BE2C (cell line): Measurements from ENCODE around the gene RECK.

Experiments
- DNase-seq: peaks from one replicate; pipeline ENCODE4 v3.0.0-alpha.2; 2020
- H3K27me3 ChIP-seq: fragments of 250-450 bp; sonication (Bioruptor Pico); 2 replicates; pipeline ENCODE4 v1.5.1; 2020; ENCODE audit warnings: mild to moderate bottlenecking
- H3K36me3 ChIP-seq: fragments of 250-450 bp; sonication (Bioruptor Pico); 2 replicates; pipeline ENCODE4 v1.5.1; 2020; ENCODE audit warnings: mild to moderate bottlenecking
- H3K4me1 ChIP-seq: fragments of 250-450 bp; sonication (Bioruptor Pico); 2 replicates; pipeline ENCODE4 v1.5.1; 2020
- H3K4me3 ChIP-seq: 2 replicates; pipeline ENCODE4 v1.5.1; 2011; ENCODE audit warnings: low read depth, low read length
- H3K9me3 ChIP-seq: fragments of 250-450 bp; sonication (Bioruptor Pico); 2 replicates; pipeline ENCODE4 v1.5.1; 2020
- TF ChIP-seq, protein P1 (sequence below): IDR thresholded peaks from 2 replicates; pipeline ENCODE4 v1.5.1; 2012; ENCODE audit warnings: mild to moderate bottlenecking, low read depth, low read length

RECK gene

DNA sequence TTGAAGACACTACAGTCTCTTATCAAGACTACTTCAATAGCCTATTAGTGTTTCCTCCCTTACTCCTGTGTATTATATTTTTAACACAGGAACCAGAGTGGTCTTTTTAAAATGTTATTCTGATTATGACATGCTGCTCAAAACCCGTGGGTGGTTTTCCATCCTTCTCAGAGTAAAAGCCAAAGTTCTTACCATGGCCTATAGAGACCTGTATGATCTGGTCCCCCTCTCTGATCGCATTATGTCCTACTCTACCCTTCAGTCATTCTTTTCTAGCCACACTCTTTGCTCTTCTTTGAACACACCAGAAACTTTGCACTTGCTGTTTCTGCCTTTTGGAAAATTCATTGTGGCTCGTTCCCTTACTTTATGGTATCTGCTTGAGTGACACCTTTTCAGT, 13.8 kb downstream of the RECK start:
- no peaks in the 10 kb centered on the region for H3K27me3 ChIP-seq
- no peak overlapping the region for H3K4me3 ChIP-seq

DNA sequence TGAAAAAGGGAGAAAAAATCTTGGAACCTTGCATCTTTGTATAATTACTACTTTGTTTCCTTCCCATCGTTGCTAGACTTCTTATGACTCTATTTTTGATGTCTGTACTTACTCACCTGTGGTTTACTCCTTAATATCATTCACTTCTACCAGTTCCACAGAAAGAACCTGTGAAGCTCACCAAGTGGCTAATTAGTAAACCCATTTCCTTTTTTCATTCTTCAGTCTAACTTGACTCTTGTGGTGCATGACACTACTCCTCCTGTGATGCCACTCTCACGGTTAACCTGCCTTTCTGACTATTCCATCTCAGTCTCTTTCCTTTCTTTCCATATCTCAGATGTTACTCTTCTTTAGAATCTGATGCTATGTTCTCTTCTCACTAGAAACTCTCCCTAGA, 14.6 kb downstream of the RECK start:
- no peaks in the 10 kb centered on the region; the same call in none of the 2 replicates for H3K4me1 ChIP-seq
- H3K36me3 ChIP-seq, result no peaks in the 10 kb centered on the region; the same call in 1 of the 2 replicates
- no peaks in the 10 kb centered on the region for H3K9me3 ChIP-seq
- no peak for DNase-seq
- H3K4me3 ChIP-seq, result no peak overlapping the region
- TF ChIP-seq, protein P1, sequence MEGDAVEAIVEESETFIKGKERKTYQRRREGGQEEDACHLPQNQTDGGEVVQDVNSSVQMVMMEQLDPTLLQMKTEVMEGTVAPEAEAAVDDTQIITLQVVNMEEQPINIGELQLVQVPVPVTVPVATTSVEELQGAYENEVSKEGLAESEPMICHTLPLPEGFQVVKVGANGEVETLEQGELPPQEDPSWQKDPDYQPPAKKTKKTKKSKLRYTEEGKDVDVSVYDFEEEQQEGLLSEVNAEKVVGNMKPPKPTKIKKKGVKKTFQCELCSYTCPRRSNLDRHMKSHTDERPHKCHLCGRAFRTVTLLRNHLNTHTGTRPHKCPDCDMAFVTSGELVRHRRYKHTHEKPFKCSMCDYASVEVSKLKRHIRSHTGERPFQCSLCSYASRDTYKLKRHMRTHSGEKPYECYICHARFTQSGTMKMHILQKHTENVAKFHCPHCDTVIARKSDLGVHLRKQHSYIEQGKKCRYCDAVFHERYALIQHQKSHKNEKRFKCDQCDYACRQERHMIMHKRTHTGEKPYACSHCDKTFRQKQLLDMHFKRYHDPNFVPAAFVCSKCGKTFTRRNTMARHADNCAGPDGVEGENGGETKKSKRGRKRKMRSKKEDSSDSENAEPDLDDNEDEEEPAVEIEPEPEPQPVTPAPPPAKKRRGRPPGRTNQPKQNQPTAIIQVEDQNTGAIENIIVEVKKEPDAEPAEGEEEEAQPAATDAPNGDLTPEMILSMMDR, result no peak
- no peaks in the 10 kb centered on the region for H3K27me3 ChIP-seq

More for the DNA sequence above, 13.8 kb downstream of the RECK start:
- TF ChIP-seq, protein P1, result no peak
- H3K4me1 ChIP-seq, result peaks cover 5% of the 10 kb centered on the region
- H3K9me3 ChIP-seq, result no peaks in the 10 kb centered on the region
- H3K36me3 ChIP-seq, result no peaks in the 10 kb centered on the region
- no peak for DNase-seq

DNA sequence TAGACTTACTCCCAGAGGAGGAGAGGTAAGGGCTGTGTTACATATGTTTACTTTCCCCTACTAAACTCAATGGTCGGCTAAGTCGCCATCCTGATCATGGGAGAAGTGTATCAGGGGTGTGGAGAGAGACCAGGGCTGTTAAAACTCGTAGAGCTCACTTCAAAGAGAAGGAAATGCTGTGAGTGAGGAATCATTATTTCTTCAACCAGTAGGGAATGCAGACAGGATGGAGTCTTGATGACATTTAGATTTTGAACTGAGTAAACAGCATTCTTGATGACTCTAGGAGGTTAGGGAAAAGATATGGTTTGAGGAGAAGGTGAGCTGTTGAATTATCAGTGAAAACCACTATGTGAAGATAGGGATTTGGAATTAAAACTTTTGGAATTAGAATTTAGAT, 17.3 kb downstream of the RECK start:
- no peaks in the 10 kb centered on the region; the same call in 1 of the 2 replicates for H3K4me1 ChIP-seq
- no peak for DNase-seq
- H3K36me3 ChIP-seq, result no peaks in the 10 kb centered on the region; the same call in 1 of the 2 replicates
- no peak overlapping the region for H3K4me3 ChIP-seq
- TF ChIP-seq, protein P1, result no peak
- no peaks in the 10 kb centered on the region for H3K27me3 ChIP-seq
- no peaks in the 10 kb centered on the region for H3K9me3 ChIP-seq

DNA sequence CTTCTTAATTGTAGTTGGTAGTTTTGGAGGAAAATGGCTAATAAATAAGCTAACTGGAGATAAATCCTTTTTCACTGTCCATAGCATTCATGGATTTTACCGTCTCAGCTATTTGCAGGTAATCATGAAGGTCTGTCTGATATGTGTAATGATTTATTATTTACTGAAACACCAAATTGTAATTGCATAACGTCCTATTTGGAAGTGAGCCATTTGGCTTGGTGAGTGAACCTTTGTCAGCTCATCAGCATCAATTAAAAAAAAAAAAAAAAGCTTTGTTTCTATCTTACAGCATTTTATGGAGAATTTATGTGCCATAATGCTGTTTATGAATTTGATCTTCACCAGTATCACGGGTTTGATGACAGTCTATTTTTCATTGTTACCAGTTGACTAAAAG, 20.2 kb downstream of the RECK start:
- Histone ChIP-seq H3K9me3 (no peaks in the 10 kb centered on the region), H3K36me3 (no peaks in the 10 kb centered on the region; the same call in 1 of the 2 replicates), H3K4me1 (no peaks in the 10 kb centered on the region; the same call in 1 of the 2 replicates), H3K4me3 (no peak overlapping the region), H3K27me3 (no peaks in the 10 kb centered on the region)
- DNase-seq, result no peak
- TF ChIP-seq, protein P1, result no peak

GRCh38 chr9:36063804-36064447, 27.2 kb downstream of the RECK start:
- Histone ChIP-seq H3K4me1 (no peaks in the 10 kb centered on the region), H3K4me3 (no peak overlapping the region), H3K36me3 (no peaks in the 10 kb centered on the region)

More at GRCh38 chr9:36063804-36064447, 27.2 kb downstream of the RECK start:
- TF ChIP-seq, protein P1, result no peak
- Histone ChIP-seq H3K9me3 (no peaks in the 10 kb centered on the region), H3K27me3 (no peaks in the 10 kb centered on the region)
- DNase-seq, result no peak
